Stomach (tissue), 4 donors: Measurements from ENCODE around the gene XPO6.

Experiments
- EP300 ChIP-seq: sonication (generic); formaldehyde crosslinking; IDR thresholded peaks from one replicate; pipeline ENCODE4 v1.6.1; 2017; ENCODE audit warnings: antibody characterized with exemption
- POLR2A ChIP-seq, 4 donors: fragments of 450-650 bp; IDR thresholded peaks; one replicate each; pipeline ENCODE4 v1.6.1; 2016; ENCODE audit warnings: antibody characterized with exemption in 4 of 4, control low read depth in 2 of 4, mild to moderate bottlenecking in 1 of 4, moderate library complexity in 1 of 4
- POLR2AphosphoS5 ChIP-seq, 3 donors: sonication (generic); formaldehyde crosslinking; IDR thresholded peaks; one replicate each; pipeline ENCODE4 v1.6.1; 2016; ENCODE audit warnings: antibody characterized with exemption in 3 of 3
- TF ChIP-seq, protein P1 (sequence below), 7 experiments: fragments of 450-650 bp in 4 of 7; fragments of 200-600 bp in 3 of 7; sonication (generic) in 3 of 7; IDR thresholded peaks; one replicate each; pipeline ENCODE4 v1.5.1; 2016 to 2019; ENCODE audit warnings: antibody characterized with exemption in 7 of 7, control low read depth in 2 of 7, mild to moderate bottlenecking in 1 of 7

DNA sequence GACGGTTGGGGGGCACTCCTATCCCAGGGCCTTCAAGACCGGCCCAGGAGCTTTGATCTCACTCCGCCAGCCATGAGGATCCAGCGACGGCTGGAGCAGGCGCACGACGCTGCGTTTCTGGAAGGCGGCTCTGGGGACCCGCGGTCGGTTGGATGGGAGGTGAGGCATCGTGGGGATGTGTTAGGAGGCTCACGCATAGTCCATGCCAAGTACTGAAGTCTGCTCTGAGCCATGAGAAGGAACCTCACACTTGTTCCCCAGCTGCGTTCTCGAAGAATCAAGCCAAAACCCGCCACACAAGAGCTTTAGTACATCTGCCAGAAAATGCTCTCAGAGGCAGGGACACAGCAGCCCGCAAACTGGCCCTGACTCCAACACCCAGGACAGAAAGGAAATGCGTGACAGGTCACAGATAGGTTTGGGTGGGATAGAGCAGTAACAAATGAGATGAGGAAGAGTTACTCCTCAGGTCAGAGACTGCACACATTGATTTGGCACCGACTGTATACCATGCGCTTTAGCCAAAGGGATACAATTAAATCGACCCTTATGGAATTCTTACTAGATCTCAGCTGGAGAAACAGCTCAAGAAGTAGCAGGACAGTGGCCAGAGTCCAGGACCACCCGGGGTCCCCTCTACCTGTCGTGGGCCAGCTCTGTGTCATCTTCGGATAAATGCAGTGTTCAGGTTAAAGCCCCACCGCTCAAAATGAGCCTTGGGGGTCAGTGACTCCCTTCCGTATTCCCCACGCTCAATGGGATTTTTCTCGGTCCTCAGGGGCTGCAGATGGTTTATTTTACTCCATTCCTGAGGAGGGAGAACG is 141.6 kb downstream of the XPO6 start:
- TF ChIP-seq, protein P1, sequence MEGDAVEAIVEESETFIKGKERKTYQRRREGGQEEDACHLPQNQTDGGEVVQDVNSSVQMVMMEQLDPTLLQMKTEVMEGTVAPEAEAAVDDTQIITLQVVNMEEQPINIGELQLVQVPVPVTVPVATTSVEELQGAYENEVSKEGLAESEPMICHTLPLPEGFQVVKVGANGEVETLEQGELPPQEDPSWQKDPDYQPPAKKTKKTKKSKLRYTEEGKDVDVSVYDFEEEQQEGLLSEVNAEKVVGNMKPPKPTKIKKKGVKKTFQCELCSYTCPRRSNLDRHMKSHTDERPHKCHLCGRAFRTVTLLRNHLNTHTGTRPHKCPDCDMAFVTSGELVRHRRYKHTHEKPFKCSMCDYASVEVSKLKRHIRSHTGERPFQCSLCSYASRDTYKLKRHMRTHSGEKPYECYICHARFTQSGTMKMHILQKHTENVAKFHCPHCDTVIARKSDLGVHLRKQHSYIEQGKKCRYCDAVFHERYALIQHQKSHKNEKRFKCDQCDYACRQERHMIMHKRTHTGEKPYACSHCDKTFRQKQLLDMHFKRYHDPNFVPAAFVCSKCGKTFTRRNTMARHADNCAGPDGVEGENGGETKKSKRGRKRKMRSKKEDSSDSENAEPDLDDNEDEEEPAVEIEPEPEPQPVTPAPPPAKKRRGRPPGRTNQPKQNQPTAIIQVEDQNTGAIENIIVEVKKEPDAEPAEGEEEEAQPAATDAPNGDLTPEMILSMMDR (IDR thresholded peaks at IDR 0.05): no peak
- no peak for TF ChIP-seq POLR2A (IDR thresholded peaks at IDR 0.05)
- no peak for TF ChIP-seq POLR2AphosphoS5 (IDR thresholded peaks at IDR 0.05)
- no peak for TF ChIP-seq EP300
